Mesodermal cell (in vitro differentiated cells): ENCODE results near the gene FAM200C.
A peak's percentile ranks its signal among the peaks of the same experiment; 100 is the strongest.

Experiments
- H3K27ac ChIP-seq: 2 replicates; pipeline ENCODE4 v1.7.0; 2013; ENCODE audit warnings: mild to moderate bottlenecking, low read depth, low read length, moderate library complexity; ENCODE audit not compliant: severe bottlenecking
- H3K36me3 ChIP-seq: 2 replicates; pipeline ENCODE4 v1.7.1; 2013; ENCODE audit warnings: mild to moderate bottlenecking, low read length, moderate library complexity; ENCODE audit not compliant: control insufficient read depth, insufficient read depth
- H3K4me1 ChIP-seq: one replicate; pipeline ENCODE4 v1.7.1; 2013; ENCODE audit warnings: mild to moderate bottlenecking, low read length; ENCODE audit not compliant: insufficient read depth, control insufficient read depth, poor library complexity, severe bottlenecking
- H3K4me3 ChIP-seq: 2 replicates; pipeline ENCODE4 v1.7.0; 2013; ENCODE audit warnings: low read length, control low read depth, mild to moderate bottlenecking; ENCODE audit not compliant: insufficient read depth, poor library complexity, severe bottlenecking; ENCODE audit errors: extremely low read depth
- H3K9me3 ChIP-seq: 2 replicates; pipeline ENCODE4 v1.7.1; 2013; ENCODE audit warnings: mild to moderate bottlenecking, low read length, moderate library complexity; ENCODE audit not compliant: control insufficient read depth
- WGBS, 2 experiments: methylation state at CpG; one replicate each; pipeline ENCODE4 v1.1.5; 2013; ENCODE audit warnings: missing lambda C conversion rate in 2 of 2; ENCODE audit not compliant: insufficient coverage in 2 of 2; 5-methylcytosine and 5-hydroxymethylcytosine counted together

The FAM200C gene

GRCh38 chr5:160419458-160420330 is 19.8 kb upstream of the FAM200C start:
- Histone ChIP-seq H3K36me3 (peaks cover 29% of the 10 kb centered on the region), H3K27ac (peak overlapping the region; percentile 90), H3K9me3 (no peaks in the 10 kb centered on the region), H3K4me3 (peak overlapping the region; percentile 88), H3K4me1 (peaks cover 26% of the 10 kb centered on the region)
- 80 to 90% methylated on average over 4 to 6 of the region's 11 CpGs for WGBS, 2 experiments

GRCh38 chr5:160418561-160419457 is 19.0 kb upstream of the FAM200C start, which contains the start of gene SLU7:
SLU7 (minus strand) TSS chr5:160419081; CDS start chr5:160415294, 3,787 bp downstream.
- 0 to 2% methylated on average over 34 to 40 of the region's 48 CpGs for WGBS, 2 experiments
- H3K36me3 ChIP-seq = peaks cover 23% of the 10 kb centered on the region
- H3K4me3 ChIP-seq = peak within 1 kb of the TSS; percentile 88
- H3K27ac ChIP-seq = peak within 1 kb of the TSS; percentile 90
- H3K4me1 ChIP-seq = peaks cover 24% of the 10 kb centered on the region
- no peaks in the 10 kb centered on the region for H3K9me3 ChIP-seq

GRCh38 chr5:160398806-160399205 is 1.0 kb downstream of the FAM200C start:
- Histone ChIP-seq H3K9me3 (no peaks in the 10 kb centered on the region), H3K36me3 (peaks cover 30% of the 10 kb centered on the region), H3K27ac (no peak overlapping the region), H3K4me1 (no peaks in the 10 kb centered on the region), H3K4me3 (peak overlapping the region; percentile 69)
- no CpG with 5 or more reads among the region's 4 CpGs for WGBS, 2 experiments

GRCh38 chr5:160397492-160397891 is 2.4 kb downstream of the FAM200C start:
- no CpG with 5 or more reads among the region's 1 CpG for WGBS, 2 experiments
- Histone ChIP-seq H3K9me3 (no peaks in the 10 kb centered on the region), H3K4me1 (no peaks in the 10 kb centered on the region), H3K36me3 (peaks cover 20% of the 10 kb centered on the region), H3K27ac (no peak overlapping the region), H3K4me3 (no peak overlapping the region)

- 98 to 100% methylated on average over 2 to 7 of the region's 7 CpGs for WGBS, 2 experiments
- H3K4me1 ChIP-seq = no peaks in the 10 kb centered on the region
- H3K36me3 ChIP-seq = peaks cover 3% of the 10 kb centered on the region
- H3K4me3 ChIP-seq = no peak overlapping the region
- no peaks in the 10 kb centered on the region for H3K9me3 ChIP-seq
- H3K27ac ChIP-seq = no peak overlapping the region
These were observed 4.7 kb downstream of the FAM200C start for GRCh38 chr5:160395111-160395510.

GRCh38 chr5:160390787-160391696 is 8.8 kb downstream of the FAM200C start:
- Histone ChIP-seq H3K4me3 (no peak overlapping the region), H3K4me1 (no peaks in the 10 kb centered on the region), H3K36me3 (peaks cover 3% of the 10 kb centered on the region), H3K9me3 (peaks cover 9% of the 10 kb centered on the region), H3K27ac (no peak overlapping the region)
- WGBS, 2 experiments = 55 to 59% methylated on average over 2 of the region's 8 CpGs

- H3K4me1 ChIP-seq = no peaks in the 10 kb centered on the region
- no CpG with 5 or more reads among the region's 1 CpG for WGBS, 2 experiments
- peaks cover 9% of the 10 kb centered on the region for H3K9me3 ChIP-seq
- no peaks in the 10 kb centered on the region for H3K36me3 ChIP-seq
- H3K27ac ChIP-seq = no peak overlapping the region
- no peak overlapping the region for H3K4me3 ChIP-seq
These were observed 12.4 kb downstream of the FAM200C start for GRCh38 chr5:160387445-160387844.

- Histone ChIP-seq H3K4me1 (no peaks in the 10 kb centered on the region), H3K4me3 (no peak overlapping the region), H3K9me3 (peaks cover 9% of the 10 kb centered on the region), H3K36me3 (no peaks in the 10 kb centered on the region), H3K27ac (no peak overlapping the region)
These were observed 14.4 kb downstream of the FAM200C start for GRCh38 chr5:160385496-160385895.

GRCh38 chr5:160384681-160385080 is 15.2 kb downstream of the FAM200C start:
- Histone ChIP-seq H3K27ac (no peak overlapping the region), H3K36me3 (no peaks in the 10 kb centered on the region), H3K4me1 (no peaks in the 10 kb centered on the region), H3K4me3 (no peak overlapping the region), H3K9me3 (peaks cover 9% of the 10 kb centered on the region)
- no CpG with 5 or more reads among the region's 1 CpG for WGBS, 2 experiments

- no peak overlapping the region for H3K4me3 ChIP-seq
- H3K9me3 ChIP-seq = peaks cover 4% of the 10 kb centered on the region
- no peak overlapping the region for H3K27ac ChIP-seq
- H3K4me1 ChIP-seq = no peaks in the 10 kb centered on the region
- no peaks in the 10 kb centered on the region for H3K36me3 ChIP-seq
- WGBS, 2 experiments = 78 to 90% methylated on average over 1 of the region's 3 CpGs
These were observed 17.5 kb downstream of the FAM200C start for GRCh38 chr5:160382346-160382745.
